ENCODE results near the gene YPEL4.

YPEL4 gene

GRCh38 chr11:57652662-57653061 lies 3.0 kb upstream of the YPEL4 start:
- peak overlapping the region; percentile 20 for H3K4me3 ChIP-seq (ENCODE audit: low read length)
- DNase-seq (ENCODE audit: low read depth, low spot score) = no peak

- peak; percentile 63 for DNase-seq (ENCODE audit: low read depth, low spot score)
Measured at GRCh38 chr11:57652230-57652629, 2.5 kb upstream of the YPEL4 start.

DNA sequence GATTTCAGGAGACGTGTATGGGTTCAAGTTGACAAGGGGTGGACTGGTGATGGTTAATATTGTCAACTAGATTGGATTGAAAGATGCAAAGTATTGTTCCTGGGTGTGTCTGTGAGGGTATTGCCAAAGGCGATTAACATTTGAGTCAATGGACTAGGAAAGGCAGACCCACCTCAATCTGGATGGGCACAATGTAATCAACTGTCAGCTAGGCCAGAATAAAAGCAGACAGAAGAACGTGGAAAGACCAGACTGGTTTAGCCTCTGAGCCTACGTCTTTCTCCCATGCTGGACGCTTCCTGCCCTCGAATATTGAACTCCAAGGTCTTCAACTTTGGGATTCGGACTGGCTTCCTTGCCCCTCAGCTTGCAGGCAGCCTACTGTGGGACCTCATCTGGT lies 1.7 kb upstream of the YPEL4 start:
- no peak overlapping the region for H3K4me3 ChIP-seq (ENCODE audit: low read length)
- no peak for DNase-seq (ENCODE audit: low read depth, low spot score)

More at GRCh38 chr11:57652230-57652629, 2.5 kb upstream of the YPEL4 start:
- H3K4me3 ChIP-seq (ENCODE audit: low read length) = peak overlapping the region; percentile 20

- H3K4me3 ChIP-seq (ENCODE audit: low read length) = no peak overlapping the region
- DNase-seq (ENCODE audit: low read depth, low spot score) = no peak
Measured at GRCh38 chr11:57650739-57651090, 1.0 kb upstream of the YPEL4 start.

DNA sequence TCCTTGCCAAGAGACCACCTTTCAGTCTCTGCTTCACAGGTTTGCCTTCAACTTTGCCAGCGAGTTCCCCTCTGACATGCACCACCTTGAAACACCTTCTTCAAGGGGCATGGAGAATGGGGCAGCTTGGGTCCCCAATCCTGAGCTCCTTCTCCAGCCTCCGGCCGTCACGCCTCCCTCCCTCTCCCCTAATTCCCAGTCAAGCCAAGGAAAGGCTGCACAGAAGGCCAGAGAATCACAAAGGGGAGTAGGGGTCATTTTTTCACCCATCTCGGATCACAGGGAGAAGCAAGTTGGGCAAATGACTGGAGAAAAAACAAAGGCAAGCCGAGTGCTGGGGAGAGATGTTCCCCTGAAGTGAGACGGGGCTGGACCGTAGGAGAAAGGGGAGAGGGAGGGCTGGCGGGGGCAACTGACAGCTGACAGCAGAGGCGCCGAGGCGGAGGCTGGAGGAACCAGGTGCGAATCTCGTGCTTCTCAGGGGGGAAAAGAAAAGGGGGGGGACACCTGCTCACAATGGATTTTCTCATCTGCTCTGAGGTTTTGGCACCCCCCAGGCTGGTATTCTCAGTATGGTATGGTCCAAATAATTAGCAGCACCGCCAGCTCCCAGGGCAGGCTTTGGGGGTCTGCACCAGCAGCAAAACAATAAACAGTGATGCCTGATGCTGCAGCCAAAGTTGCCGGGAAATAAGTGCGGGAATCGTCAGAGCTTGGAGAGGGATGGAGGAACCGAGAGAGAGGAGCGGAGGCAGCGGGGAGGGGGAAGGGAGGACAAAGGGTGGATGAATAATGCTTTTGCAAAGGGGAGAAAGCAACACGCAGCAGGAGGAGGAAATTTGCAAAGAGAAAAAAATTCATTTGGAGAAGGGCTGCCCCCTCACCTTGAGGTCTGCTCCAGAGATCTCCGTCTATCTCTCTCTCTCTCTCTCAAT lies 644 bp downstream of the YPEL4 start:
- DNase-seq (ENCODE audit: low read depth, low spot score) = no peak
- H3K4me3 ChIP-seq (ENCODE audit: low read length) = no peak overlapping the region

DNA sequence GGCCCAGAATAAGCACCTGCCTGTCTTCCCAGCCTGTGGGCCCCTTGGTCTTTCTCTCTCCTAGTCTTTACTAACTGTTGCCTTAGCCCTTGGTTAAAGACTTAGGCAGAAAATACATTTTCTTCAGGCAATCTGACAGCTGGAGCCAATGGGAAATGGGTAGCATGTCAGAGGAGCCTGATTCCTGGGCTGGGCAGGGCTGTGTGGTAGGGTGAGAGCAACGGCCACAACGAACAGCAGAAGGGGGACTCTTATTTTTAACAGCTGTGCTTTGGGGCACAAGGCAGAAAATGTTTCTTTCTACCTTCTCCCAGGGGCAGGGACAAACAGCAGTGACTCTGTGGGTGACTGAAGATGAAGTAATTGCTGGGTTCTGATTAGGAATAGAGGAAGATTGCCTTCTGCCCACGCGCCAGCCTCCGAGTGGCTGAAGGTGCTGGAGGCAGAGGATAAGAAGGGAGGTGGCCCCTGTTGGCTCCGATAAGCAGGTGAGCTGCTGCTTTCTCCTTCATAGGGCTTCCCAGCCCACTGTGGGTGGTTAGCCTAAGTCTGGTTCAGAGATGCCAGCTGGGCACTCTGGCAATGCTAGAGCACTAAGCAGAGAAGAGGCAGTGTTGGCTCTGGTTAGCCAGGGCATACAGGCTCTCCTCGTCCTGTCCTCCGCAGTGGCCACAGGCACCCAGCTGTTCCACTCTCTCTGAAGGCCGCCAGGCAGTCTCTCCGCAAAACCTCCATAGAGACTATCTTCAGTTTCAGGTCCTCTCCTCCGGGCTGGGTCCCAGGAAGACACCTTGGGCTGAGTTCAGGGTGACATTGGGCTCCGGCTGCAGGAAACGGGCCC lies 1.5 kb downstream of the YPEL4 start:
- no peak for DNase-seq (ENCODE audit: low read depth, low spot score)
- no peak overlapping the region for H3K4me3 ChIP-seq (ENCODE audit: low read length)

GRCh38 chr11:57647372-57647771 lies 2.3 kb downstream of the YPEL4 start:
- no peak overlapping the region for H3K4me3 ChIP-seq (ENCODE audit: low read length)
- DNase-seq (ENCODE audit: low read depth, low spot score) = no peak

DNA sequence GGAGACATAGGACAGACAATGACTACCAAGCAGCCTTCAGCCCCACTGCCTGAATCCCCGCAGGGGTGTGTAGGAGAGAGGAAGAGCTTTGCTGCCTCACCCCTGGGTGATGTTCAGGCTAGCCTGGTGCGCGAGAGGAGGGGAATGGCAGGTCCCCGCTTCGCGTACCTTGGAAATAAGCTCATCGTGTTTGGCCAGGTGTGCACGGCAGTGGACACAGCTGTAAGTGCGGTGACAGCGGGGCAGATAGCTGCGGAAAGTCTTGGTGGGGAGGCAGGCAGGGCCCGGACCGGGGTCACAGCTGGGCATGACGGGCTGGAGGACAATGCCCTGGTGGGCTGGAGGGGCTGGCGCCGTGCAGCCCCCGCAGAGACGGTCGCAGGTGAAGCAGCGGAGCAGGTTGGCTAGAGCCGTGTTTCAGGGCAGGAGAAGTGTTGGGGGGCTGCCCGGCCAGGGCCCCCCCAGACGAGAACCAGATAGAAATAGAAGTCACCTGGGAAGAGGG lies 2.9 kb downstream of the YPEL4 start:
- no peak overlapping the region for H3K4me3 ChIP-seq (ENCODE audit: low read length)
- DNase-seq (ENCODE audit: low read depth, low spot score) = no peak

DNA sequence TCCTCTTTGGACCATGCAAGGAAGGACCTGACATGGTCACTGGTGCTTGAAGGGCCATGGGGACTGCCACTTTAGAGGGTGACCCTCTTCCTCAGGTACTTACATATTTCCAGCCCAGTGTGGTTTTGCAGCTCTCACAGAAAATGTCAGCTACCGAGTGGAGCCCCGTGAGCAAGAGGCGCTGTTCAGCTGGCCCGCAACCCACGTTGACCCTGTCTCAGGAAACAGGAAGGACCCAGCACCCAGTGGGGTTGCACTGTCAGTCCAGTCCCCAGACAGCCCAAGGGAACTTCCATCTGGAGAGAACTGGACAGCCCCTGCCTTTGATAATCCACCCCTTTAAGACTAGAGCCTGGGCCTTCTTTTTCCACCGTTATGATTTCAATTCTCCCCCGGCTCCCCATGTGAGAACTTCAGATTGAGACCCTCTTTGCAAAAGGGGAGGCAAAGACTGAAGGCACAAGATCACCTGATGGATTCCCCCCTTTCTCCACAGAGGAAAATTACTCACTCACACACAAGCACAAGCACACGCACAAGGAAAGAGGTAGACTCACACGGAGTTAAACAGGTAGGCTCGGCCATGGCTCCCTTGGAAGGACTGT lies 3.4 kb downstream of the YPEL4 start:
- no peak for DNase-seq (ENCODE audit: low read depth, low spot score)
- no peak overlapping the region for H3K4me3 ChIP-seq (ENCODE audit: low read length)

- no peak overlapping the region for H3K4me3 ChIP-seq (ENCODE audit: low read length)
- DNase-seq (ENCODE audit: low read depth, low spot score) = no peak
Measured at GRCh38 chr11:57645689-57646085, 4.0 kb downstream of the YPEL4 start.

- peak; percentile 79 for DNase-seq (ENCODE audit: low read depth, low spot score)
- H3K4me3 ChIP-seq (ENCODE audit: low read length) = no peak overlapping the region
Measured at GRCh38 chr11:57644748-57645688, 4.7 kb downstream of the YPEL4 start.

GRCh38 chr11:57643802-57644201 lies 5.9 kb downstream of the YPEL4 start:
- DNase-seq (ENCODE audit: low read depth, low spot score) = no peak
- no peak overlapping the region for H3K4me3 ChIP-seq (ENCODE audit: low read length)

DNA sequence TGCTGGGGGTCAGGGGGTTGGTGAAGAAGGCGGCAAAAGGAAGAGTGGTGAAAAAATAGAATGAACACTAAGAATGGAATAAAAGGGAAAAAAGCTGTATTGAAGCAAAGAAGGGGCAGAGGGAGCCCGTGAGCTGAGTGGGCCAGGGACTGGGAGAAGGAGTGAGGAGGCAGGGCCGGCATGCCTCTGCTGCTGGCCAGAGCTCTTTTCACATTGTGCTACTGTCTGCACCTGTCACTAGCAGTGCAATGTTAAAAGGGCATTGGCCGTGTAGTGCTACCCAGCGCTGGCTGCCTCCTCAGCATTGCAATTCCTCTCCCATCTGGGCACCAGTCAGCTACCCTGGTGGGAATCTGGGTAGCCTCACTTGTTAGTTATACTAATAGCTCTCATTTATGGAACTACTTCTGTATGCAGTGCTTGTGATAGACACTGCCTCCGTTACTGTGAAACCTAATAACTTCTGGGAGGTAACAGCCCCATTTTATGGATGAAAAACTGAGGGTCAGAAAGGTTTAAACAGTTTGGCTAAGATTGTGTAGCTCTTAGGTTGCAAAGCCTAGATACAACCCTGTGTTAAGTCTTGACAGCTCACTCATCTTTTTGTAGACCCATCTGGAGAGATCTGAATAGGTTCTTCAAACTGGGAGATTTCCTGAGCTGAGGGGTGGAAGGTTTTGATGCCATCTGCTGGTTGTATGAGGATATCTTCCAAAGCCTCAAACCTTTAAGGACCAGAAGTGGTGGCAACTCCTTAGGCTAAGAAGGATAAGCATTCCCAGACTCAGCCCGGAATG lies 8.5 kb downstream of the YPEL4 start:
- H3K4me3 ChIP-seq (ENCODE audit: low read length) = no peak overlapping the region
- peak; percentile 67 for DNase-seq (ENCODE audit: low read depth, low spot score)

DNA sequence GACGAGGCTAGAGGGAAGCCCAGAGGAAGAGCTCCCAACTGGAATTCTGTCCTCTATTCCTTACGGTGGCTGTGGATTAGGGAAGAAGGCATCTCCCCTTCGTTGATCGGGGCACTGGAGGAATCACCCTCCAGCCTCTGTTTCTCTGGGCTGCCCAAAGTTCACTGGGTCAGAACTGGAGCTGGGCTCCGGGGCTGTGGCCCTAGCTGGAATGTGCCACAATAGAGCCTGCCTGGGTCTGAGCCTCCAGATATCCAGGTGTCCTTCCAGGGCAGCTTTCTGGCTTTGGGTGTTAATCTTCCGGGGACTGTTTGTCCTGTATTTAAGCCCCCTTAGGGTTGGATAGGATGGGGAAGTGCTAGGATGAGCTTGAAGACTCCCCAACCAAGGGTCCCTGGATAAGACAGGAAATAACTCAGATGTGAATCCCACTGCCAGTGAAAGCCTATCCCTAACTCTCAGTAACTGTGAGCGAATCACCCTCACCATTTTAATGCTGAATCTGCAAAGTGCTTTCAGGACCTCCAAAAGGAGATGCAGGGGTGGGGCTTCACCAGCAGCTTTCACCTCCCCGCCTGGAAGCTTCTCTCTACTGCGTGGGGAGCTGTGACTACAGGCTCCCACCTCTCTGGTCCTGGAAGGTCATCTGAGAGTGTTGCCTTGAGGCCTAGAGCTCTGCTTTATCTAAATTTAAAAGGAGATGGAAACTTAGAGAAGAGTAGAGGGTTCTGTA lies 9.5 kb downstream of the YPEL4 start:
- no peak overlapping the region for H3K4me3 ChIP-seq (ENCODE audit: low read length)
- DNase-seq (ENCODE audit: low read depth, low spot score) = no peak

GRCh38 chr11:57639321-57640067 lies 10.2 kb downstream of the YPEL4 start:
- no peak overlapping the region for H3K4me3 ChIP-seq (ENCODE audit: low read length)
- peak; percentile 38 for DNase-seq (ENCODE audit: low read depth, low spot score)

- no peak for DNase-seq (ENCODE audit: low read depth, low spot score)
- H3K4me3 ChIP-seq (ENCODE audit: low read length) = no peak overlapping the region
Measured at GRCh38 chr11:57638811-57639320, 10.8 kb downstream of the YPEL4 start.
